ENCODE data around the gene SLC25A13.

The SLC25A13 gene

DNA sequence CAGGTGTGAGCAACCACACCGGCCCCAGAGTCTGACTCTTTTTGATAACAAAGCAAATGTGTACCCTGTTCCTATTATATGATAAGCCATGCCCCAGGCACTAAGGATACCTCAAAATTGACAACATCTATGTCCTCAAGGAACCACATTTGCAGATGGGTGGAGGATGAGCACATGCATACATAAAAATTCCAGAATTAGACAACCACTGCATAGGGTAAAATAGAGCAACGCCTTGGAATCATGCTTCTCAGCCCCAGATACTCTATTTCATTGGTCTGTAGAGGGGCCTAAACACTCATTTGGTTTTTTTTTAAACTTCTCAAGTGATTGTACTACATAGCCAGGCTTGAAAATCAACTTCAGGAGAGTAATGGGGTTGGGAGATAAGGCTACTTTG is 78.7 kb downstream of the SLC25A13 start:
- no peak for DNase-seq (ENCODE audit: low read depth, low spot score)

DNA sequence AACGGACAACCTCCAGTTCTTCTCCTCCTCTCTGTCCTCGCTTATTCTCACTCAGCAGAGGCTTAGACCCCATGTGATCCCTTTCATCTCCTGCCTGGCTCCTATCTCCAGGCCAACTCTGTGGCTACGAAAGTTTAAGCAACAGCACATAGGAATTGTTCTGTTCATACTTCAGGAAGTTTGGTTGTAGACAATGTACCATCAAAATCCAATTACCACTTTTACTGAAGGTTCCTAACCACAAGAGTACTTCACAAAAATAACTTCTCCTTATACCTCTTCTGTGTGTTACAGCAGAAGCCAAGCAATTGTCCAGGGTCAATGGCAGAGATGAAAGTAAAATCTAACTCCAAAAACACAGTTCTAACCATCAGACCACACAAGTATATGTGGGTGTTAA is 80.0 kb downstream of the SLC25A13 start:
- no peak for DNase-seq (ENCODE audit: low read depth, low spot score)

DNA sequence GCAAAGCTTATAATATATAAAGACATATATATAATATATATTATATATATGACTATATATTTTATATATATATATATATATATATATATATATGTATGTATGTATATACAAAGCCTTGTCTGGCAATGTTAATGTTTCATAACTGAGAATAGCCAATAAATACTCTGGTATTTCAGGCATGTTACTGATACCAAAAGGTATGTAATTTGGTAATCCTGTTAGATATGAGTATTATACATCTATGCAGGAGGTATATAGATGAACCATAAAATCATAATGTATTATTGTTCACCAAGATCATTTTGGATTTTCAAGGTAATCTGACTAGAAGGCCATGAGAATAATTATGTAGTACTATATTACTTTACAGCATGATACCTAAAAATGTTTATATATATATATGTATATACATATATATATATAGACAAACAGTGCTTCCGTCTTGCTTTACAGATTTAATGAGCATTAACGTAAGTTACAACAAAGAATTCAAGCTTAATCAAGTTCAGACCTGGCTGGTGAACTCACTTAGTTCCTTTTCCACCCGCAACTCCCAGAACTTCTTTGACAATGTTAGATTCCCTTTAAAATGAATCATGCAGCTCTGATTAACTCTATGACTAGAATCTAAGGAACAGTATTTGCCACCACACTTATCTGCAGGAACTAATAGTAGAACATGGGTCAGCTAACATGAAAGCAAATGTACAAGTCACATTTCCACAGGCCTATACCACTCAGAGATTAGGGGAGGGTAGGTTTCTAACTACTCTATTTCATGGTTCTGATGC is 82.7 kb downstream of the SLC25A13 start:
- DNase-seq (ENCODE audit: low read depth, low spot score) = no peak

DNA sequence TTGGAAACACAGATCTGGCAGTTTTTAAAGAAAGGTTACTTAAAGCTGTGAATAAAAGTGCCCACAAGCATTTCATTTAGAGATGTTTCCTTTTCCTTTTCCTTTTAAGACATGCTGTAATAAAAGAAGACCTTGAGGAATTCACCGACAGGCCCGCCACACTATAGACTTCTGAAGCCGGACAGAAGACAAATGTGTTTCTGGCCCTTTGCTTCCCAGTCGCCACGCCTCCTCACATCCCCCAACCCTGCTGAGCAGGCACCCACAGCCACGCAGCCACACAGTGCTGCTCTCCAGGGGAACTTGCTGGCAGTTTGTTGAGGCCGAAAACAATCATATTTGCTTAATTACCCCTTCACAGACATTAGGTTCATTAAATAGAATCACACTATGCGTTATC is 83.4 kb downstream of the SLC25A13 start:
- no peak for DNase-seq (ENCODE audit: low read depth, low spot score)

DNA sequence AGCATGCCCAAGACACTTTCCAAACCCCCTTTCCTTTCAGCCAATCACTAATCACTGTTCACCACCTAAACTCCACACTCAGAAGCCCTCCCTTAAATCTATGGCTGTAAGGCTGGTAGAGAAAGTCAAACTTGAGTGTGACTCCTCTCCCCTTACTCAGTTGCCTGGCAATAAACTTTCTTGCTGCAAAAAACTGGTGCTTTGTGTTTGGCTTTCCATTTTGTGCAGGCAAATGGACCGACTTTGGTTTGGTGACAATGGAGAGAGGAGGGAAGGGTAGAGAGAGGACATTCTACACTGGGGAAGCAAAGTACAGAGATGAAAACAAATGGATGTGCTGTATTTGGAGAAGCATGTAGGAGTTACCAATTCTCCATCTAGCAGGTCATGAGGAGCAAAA is 84.9 kb downstream of the SLC25A13 start:
- DNase-seq (ENCODE audit: low read depth, low spot score) = no peak

DNA sequence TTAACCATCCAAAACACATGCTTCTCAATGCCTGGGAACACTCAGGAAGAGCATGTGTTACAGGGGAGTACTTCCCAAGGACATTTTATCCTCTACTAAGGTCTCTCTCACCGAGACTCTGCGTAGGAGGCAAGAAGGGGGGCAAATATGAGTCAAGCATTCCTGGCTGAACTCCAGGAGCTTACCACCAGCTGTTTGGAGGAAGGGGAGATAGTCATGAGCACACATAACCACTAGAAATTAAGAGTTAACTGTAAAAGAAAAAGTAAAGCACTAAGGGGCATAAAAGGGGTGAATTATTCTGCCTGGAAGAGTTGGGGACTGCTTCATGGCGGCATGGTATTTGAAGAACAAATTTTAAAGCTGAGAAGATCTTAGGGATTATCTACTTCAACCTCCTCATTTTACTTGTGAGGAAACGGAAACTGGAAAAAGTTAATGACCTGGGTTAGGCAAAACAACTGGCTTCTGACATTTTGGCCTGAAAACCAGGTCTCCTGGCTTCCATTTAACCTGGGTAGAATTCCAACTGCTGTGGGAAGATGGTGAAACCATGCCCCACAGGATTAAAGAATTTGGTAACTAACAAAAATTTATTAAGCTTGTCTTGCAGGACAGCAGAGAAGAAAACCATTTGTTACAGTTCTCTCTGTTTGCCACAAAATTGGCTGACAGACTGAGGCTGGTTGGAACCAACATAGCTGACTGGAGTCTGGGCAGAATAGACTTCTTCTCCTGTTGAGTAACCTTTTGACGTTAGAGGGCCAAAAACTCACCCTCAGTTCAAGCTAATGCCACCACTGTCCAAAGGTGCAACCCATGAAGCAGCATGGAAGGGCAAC is 85.5 kb downstream of the SLC25A13 start:
- DNase-seq (ENCODE audit: low read depth, low spot score) = no peak

DNA sequence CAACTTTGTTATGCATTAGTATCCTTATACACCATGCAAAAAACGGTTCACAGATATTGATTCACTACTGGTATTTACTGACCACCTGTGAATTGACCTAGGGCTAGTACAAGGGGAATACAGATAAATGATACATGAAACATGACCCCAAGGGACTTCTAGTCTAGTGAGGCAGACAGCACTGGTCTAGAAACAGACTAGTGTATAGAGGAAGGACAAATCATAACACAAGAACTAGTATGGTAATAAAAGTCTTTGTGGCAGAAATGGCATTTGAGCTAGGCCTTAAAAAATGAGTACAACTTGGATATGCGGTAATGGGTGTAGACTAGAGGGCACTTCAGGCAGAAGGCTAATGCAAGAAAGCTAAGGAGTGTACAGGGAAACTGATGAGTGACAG is 86.6 kb downstream of the SLC25A13 start:
- DNase-seq (ENCODE audit: low read depth, low spot score) = no peak

DNA sequence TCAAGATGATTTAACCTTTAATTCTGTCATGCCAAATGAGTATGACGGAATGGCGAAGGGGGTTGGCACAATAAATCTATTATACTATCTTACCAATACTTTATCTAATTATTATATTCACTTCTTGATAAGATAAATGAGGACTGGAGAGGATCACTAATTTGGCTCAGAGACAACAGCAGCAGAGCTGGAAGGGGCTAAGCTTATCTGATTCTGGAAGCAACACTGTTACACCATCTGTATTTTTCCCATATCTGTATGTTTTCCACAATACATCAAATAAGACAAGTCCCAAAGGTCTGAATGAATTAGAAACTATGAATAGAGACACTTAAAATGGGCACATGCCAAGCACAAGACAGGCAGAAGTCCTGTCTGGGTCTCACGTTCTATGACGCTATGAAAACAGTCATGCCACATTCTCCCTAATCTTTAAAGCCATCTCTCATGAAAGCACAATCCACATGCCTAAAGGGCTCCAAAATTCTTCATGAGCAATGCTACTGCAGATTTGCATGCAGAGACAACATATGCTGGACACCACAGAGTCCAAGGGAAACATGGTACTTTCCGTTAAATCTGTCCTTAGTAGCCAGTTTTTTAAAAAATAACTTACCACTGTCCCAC is 88.3 kb downstream of the SLC25A13 start:
- no peak for DNase-seq (ENCODE audit: low read depth, low spot score)

DNA sequence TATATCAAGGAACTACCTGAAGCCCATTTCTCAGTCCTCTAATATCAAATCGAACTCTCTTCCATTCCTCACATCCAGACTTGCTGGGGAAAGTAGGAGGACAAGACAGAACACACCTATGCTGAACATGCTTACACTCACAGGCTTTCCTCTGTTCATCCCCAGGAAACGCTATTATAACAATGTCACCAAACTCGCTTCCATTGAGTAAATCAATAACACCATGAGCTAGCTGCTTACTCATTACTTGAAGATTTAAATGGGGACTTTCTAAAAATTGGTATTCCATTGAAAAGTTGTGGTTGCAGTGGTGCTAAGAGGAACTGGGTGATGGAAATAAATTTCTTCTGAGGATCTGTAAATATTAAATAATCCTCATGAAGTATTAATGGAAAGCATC is 88.8 kb downstream of the SLC25A13 start:
- DNase-seq (ENCODE audit: low read depth, low spot score) = no peak

DNA sequence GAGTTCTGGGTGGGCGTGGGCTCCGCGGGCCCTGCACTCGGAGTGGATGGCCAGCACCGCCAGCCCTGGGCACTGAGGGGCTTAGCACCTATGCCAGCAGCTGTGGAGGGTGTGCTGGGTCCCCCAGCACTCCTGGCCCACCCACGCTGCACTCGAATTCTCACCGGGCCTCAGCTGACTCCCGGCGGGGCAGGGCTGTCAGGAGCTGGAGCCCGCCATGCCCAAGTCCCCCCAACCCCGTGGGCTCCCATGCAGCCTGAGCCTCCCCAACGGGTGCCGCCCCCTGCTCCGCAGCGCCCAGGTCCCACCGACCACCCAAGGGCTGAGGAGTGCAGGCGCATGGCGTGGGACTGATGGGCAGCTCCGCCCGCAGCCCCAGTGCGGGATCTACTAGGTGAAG is 93.1 kb downstream of the SLC25A13 start:
- no peak for DNase-seq (ENCODE audit: low read depth, low spot score)

DNA sequence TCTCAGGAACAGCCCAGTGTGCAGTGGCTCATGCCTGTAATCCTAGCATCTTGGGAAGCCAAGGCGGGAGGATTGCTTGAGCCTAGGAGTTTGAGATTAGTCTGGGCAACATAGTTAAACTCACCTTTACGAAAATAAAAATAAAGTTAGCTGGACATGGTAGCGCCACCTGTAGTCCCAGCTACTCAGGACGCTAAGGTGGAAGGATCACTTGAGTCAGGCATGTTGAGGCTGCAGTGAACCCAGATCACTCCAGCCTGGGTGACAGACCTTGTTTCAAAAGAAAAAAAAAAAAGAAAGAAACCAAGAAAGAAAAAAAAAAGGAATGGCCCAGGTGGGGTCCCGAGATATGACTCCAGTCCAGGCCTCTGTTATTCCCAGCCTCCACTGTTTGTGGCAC is 96.6 kb downstream of the SLC25A13 start:
- DNase-seq (ENCODE audit: low read depth, low spot score) = no peak

DNA sequence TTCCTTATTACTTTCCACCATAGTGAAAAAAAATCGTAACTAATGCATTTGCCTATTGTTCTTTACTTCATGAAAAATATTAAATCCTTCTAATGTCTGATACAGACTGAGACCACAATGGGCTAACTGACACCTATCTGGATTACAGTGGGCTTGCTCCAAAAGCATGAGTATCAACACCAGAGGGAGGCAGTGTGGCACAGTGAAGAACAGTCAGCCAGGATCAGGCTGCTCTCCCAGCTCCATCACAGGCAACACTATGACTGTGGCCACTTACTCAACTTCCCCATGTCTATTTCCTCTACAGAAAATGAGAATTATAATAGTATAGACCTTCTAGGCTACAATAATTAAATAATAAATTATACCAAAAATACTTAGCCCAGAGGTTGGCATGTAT is 97.2 kb downstream of the SLC25A13 start:
- DNase-seq (ENCODE audit: low read depth, low spot score) = no peak

DNA sequence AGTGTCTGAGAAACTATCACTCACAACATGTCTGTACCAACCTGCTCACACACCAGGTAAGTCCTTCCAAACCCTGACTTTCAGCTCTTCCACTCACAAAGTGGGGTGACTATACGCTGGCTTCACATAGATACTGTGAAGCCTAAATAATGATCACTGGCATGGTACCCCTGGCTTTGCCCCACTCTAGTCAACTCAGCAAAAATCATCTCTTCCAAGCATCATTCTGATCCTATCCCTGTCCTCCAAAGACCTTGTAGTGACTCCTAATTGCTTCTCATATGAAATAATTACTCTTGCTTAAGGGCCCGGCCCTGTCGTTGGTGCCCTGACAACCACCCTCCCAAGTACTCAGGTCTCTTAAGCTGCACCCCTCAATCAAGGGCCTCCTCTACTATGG is 97.8 kb downstream of the SLC25A13 start:
- no peak for DNase-seq (ENCODE audit: low read depth, low spot score)

DNA sequence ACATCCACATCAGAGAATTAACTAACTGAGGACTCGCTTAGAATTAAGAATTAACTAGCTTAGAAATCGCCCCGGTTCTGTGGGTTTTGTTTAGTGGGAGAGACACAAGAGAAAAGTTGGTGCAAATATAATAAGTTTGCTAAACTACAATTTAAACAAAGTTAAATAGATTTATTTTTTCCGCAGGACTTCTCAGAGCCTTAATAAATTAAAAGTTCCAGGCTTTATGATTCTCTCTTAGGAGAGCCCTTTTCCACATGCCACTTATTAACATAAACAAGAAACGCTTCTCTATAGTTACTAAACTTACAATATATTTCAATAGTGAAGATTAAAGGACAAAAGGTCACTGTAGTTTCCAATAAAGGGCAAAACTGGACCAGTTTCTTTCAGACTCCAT is 100.0 kb downstream of the SLC25A13 start:
- DNase-seq (ENCODE audit: low read depth, low spot score) = no peak

DNA sequence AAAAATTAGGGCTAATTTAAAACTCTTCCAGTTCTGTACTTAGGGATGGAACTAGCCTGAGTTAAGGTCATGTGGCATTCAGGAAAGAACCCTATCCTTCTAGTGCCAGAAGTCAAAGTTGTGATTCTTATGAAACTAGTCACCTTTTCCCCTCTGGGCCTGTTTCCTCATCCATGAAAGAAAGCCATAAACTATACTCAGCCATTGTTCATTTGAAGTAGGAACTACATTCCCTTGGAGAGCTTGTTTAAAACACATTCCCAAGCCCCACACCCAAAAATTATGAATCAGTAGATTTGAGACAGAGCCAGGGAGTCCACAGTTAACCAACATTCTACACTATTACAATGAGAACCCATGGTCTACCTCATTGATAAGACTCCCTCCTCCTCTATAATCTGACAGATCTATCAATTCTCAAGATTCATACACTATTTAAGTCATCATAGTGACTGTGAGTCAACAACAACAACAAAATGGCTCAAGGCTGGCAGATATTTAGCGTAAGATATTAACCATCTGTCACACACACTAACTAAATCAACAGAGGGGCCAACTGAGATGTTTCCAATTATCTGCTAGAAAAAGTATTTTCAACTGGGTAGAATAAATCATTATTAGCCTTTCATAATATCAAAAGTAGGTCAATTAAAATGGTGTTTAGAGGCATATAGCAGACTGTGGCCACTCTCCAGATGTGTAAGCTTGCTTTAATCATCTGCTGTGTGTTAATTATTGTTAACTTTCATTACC is 102.3 kb downstream of the SLC25A13 start:
- DNase-seq (ENCODE audit: low read depth, low spot score) = no peak

DNA sequence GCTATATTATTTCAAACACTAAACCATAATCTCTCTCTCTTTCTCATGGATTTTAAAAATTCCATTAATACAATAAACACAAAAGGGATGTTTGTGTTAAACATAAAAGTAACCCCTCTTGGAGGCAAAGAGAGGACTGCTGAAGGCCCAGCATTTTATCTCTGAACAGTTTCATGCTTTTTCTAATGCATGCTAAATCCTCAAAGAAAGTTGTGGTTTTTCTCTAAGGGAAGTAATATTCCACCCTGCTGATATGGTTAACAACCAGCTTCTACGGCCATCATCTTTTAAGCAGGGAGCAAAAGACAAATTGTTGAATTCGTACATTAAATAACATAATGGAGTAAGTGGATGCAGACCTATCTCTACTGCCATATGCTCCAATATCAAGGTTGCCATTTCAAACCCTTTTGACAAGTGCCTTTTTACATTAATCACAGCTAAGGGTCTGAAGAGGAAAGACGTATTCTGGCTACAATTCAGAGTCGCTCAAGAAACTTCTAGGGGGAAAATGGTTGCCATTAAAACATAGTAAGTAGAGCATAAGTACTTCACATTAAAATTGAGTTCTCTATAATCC is 103.1 kb downstream of the SLC25A13 start:
- no peak for DNase-seq (ENCODE audit: low read depth, low spot score)

DNA sequence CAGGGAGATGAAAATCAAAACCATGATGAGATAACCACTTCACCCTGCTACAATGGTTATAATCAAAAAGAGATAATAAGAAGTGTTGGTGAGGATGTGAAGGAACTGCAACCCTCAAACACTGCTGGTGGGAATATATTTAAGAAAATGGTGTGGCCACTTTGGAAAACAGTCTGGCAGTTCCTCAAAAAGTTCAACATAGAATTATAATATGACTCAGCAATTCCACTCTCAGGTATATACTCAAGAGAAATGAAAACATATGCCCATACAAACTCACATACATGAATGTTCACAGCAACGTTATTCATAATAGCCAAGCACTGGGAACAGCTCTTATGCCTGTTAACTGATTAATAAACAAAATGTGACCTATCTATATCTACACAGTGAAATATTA is 104.8 kb downstream of the SLC25A13 start:
- DNase-seq (ENCODE audit: low read depth, low spot score) = no peak

DNA sequence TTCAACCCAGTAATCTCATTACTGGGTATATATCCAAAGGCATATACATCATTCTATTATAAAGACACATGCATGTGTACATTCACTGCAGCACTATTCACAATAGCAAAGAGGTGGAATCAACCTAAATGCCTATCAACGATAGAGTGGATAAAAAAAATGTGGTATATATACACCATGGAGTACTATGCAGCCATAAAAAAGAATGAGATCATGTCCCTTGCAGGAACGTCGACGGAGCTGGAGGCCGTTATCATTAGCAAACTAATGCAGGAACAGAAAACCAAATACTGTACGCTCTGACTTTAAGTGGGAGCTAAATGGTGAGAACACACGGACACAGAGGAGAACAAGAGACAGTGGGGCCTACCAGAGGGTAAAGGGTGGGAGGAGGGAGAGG is 105.5 kb downstream of the SLC25A13 start:
- no peak for DNase-seq (ENCODE audit: low read depth, low spot score)

DNA sequence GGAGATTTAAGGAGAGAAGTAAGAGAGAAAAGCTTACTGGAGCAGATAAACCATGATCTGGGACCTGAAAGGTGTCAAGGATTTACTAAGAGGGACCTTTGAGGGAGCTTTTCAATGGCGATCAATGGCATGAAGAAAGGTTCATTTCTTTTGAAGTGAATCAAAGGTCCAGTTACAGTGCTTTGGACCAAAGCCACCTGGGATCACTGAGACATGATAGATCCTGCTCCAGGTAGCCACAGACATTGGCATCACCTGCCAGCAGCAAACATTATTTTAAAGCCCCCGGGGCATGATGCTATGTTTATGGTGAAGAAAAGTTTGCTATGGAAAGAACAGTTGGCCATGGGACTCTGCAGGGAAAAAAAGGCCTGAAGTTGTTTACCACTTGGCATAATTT is 109.4 kb downstream of the SLC25A13 start:
- no peak for DNase-seq (ENCODE audit: low read depth, low spot score)

DNA sequence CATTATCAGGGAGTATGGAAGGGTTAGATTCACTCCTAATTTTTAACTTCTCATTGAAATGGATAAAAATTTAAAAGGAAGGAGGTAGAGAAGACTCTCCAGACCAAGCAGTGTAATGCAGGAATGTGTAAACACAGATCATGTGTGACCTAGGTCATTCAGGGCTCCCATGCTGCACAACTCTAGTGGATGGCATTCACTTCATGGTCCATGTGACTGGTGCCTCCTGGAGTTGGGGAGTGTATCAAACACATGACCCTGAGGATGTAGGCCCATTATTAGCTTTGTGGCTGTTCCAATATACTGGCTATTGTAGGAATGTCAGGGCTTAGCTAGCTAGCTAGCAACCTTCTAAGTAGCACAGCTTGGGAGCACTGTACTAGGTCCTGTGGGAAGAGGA is 109.9 kb downstream of the SLC25A13 start:
- DNase-seq (ENCODE audit: low read depth, low spot score) = no peak

DNA sequence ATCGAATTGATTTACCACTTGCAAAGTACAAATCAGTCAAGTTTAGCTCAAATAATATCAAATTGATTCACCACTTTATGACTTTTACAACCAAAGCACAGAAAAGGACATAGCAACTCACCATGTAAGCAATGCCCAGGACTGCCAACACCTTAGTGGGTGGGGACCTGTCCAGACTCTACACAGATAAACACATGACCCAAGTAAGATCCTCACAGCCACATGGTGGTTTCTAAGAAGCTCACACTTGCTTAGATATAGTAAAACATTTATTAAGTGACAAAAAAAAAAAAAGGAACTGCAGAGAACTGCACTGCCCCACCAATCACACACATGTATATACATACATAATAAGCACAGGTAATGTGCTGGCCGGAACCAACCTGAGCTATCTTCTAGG is 116.2 kb downstream of the SLC25A13 start:
- no peak for DNase-seq (ENCODE audit: low read depth, low spot score)

DNA sequence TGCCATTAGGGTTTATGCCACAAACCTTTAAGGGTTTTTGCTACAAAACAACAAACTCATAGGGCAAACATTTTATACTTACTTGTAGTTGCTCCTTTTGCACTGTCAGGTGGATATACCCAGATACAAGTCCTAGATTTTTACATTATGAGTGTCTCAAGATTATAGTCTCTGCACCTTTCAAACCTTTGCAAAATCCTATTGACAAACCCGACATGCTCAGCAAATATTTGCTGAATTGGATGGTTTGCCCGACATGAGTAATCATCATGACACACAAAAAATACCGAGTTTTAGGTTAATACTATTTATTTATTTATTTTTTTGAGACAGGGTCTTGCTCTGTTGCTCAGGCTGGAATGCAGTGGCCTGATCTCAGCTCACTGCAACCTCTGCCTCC is 117.3 kb downstream of the SLC25A13 start:
- DNase-seq (ENCODE audit: low read depth, low spot score) = no peak

Data from activated naive CD8-positive, alpha-beta T cell treated with anti-CD3 and anti-CD28 coated beads, Interleukin-2, amount 50 U/mL, for 16 hours (primary cell).